Hepatocyte (in vitro differentiated cells): ENCODE data around the gene DISC1.
"Not testable (repeated sequence)": the region's sequence is repeated elsewhere in the genome, so short reads cannot be mapped to it uniquely, and the experiment has no call there.

Experiments
- CTCF ChIP-seq: fragments of 200-600 bp; sonication (generic); IDR thresholded peaks from 2 replicates; pipeline ENCODE4 v1.5.1; 2016; ENCODE audit warnings: antibody characterized with exemption, mild to moderate bottlenecking; ENCODE audit not compliant: poor library complexity
- EZH2phosphoT487 ChIP-seq: fragments of 200-600 bp; sonication (generic); IDR thresholded peaks from one replicate; pipeline ENCODE4 v1.6.1; 2018; ENCODE audit warnings: antibody characterized with exemption, mild to moderate bottlenecking, low read depth, moderate library complexity; ENCODE audit not compliant: unreplicated experiment, severe bottlenecking

- not testable (repeated sequence) for TF ChIP-seq CTCF, EZH2phosphoT487
These were observed 19.6 kb downstream of the DISC1 start for GRCh38 chr1:231646165-231646564.
